Raji (cell line): Measurements from ENCODE around the gene USP37.
A peak's percentile ranks its signal among the peaks of the same experiment; 100 is the strongest.

Experiments used
- POLR2A ChIP-seq: IDR thresholded peaks from 2 replicates; pipeline ENCODE4 v1.6.1; 2011; ENCODE audit warnings: low read depth, low read length, control low read depth; ENCODE audit not compliant: insufficient read depth

The USP37 gene

GRCh38 chr2:218431878-218432277 is 136.3 kb downstream of the USP37 start:
- TF ChIP-seq POLR2A: no peak

- TF ChIP-seq POLR2A: no peak
These were observed 137.4 kb downstream of the USP37 start for GRCh38 chr2:218430721-218431120.

GRCh38 chr2:218429911-218430692 is 138.0 kb downstream of the USP37 start:
- TF ChIP-seq POLR2A: no peak

- TF ChIP-seq POLR2A: no peak
These were observed 139.1 kb downstream of the USP37 start for GRCh38 chr2:218428846-218429558.

- TF ChIP-seq POLR2A: no peak
These were observed 140.4 kb downstream of the USP37 start for GRCh38 chr2:218427741-218428140.

- TF ChIP-seq POLR2A: no peak
These were observed 142.6 kb downstream of the USP37 start for GRCh38 chr2:218425531-218425930.

GRCh38 chr2:218423584-218423983 is 144.6 kb downstream of the USP37 start:
- TF ChIP-seq POLR2A: no peak

GRCh38 chr2:218422403-218423086 is 145.6 kb downstream of the USP37 start:
- no peak for TF ChIP-seq POLR2A

- no peak for TF ChIP-seq POLR2A
These were observed 147.1 kb downstream of the USP37 start for GRCh38 chr2:218421027-218421426.

- TF ChIP-seq POLR2A: no peak
These were observed 148.4 kb downstream of the USP37 start for GRCh38 chr2:218419630-218420216.

- TF ChIP-seq POLR2A: no peak
These were observed 149.3 kb downstream of the USP37 start, which contains the start of gene VIL1 for GRCh38 chr2:218418717-218419458. VIL1 (plus strand) TSS chr2:218419123; CDS start chr2:218423779, 4,656 bp downstream.

- TF ChIP-seq POLR2A: no peak
These were observed 149.8 kb downstream of the USP37 start for GRCh38 chr2:218418321-218418716.

- no peak for TF ChIP-seq POLR2A
These were observed 160.4 kb downstream of the USP37 start for GRCh38 chr2:218407717-218408116.

- peak; percentile 39 for TF ChIP-seq POLR2A
These were observed 161.1 kb downstream of the USP37 start for GRCh38 chr2:218406949-218407618.

GRCh38 chr2:218406209-218406948 is 161.8 kb downstream of the USP37 start:
- peak; percentile 59 for TF ChIP-seq POLR2A
